EL (cell line): ENCODE measurements around the gene PER2.
"Not testable (repeated sequence)": the region's sequence is repeated elsewhere in the genome, so short reads cannot be mapped to it uniquely, and the experiment has no call there.

Experiments
- DNase-seq: peaks from one replicate; pipeline ENCODE4 v3.0.0-alpha.2; 2016

PER2 gene

DNA sequence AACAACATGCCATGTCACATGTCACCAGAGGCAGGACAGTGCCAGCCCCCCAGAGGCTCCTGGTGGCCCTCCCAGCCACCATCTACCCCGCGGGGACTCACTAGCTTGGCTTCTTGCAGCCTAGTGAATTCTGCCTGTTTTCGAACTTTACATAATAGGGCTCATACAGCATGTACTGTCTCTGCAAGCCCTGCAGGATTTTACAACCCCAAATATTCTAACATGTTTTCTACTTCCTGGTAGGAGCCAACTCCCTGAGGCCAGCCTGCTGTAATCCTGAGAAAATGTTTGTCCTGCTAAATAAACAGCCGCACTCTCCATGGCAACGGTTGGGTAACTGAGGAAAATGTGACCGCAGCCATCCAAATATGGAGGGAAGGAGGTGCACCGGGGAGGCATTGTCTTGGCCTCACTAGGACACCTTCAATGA is 2.7 kb downstream of the PER2 start:
- DNase-seq, result peak; percentile 91

DNA sequence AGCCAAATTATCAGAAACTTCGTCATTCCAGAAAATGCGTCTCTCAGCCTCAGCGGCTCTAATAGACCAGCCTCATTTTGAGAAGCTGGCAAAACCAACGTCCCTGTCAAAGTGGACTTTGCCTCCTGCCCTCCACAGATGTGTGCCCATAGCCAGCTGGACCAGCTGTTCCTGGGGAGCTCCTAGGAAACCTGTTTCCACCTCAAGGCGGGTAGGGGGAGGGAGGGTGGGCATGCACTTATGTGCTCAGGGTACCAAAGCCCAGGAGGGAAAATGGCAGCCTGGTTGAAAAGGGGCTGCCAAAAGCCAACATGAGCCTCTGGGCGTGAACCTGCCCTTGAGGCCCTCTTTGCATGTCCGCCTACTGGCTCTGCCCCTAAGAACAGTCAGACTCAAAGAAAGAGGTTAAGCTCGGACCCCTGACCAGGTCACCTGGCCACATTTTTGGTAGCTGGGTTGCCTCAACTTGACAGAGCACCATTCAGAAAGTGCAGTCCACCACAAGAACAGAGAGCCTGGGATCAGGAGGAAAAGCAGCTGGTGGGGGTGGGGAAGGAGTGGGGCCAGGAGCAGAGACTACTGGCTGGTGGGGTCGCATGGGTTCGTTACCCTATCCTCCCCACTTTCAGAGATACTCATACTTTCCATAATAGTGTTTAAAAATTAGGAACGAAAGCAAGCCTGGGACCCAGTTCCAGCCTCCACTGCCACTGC is 3.5 kb downstream of the PER2 start:
- no peak for DNase-seq

DNA sequence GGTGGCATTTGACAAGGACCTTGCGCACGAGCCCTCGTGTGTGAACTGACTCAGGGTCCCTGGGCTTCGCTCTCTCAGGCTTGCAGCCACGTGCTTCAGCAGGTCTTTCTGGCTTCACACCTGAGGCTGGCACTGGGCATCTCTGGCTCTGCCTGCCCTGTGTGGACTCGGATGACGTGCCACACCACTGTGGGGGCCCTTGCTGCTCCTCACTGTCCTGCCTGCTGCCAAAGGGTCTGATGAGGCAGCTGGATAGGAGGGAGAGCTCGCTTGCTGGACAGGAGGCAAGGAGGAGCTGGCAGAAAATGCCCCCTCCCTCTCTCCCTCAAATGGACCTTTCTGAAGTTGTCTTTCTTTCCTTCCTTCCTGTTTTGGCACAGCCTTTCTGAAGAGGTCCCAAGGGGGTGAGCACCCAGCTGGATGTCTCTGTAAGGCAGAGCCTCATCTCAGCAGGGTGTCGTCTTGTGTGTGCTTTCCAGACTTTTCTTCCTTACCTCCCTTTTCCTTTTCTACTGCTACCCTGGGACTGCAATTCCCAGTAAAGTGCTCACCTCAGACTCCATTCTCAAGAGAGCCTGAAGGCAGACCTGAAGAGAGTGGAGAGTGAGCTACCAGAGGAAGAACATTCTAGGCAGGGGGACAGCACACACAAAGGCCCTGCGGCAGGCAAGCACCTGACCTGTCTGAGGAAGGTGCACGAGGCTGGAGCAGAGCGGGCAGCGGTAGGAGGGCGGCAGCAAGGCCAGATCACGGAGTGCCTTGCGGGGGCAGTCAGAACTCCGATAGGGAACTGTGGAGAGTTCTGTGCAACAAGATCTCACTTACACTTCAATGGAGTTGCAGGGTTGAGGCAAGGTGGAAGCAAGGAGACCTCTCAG is 5.3 kb downstream of the PER2 start:
- no peak for DNase-seq

DNA sequence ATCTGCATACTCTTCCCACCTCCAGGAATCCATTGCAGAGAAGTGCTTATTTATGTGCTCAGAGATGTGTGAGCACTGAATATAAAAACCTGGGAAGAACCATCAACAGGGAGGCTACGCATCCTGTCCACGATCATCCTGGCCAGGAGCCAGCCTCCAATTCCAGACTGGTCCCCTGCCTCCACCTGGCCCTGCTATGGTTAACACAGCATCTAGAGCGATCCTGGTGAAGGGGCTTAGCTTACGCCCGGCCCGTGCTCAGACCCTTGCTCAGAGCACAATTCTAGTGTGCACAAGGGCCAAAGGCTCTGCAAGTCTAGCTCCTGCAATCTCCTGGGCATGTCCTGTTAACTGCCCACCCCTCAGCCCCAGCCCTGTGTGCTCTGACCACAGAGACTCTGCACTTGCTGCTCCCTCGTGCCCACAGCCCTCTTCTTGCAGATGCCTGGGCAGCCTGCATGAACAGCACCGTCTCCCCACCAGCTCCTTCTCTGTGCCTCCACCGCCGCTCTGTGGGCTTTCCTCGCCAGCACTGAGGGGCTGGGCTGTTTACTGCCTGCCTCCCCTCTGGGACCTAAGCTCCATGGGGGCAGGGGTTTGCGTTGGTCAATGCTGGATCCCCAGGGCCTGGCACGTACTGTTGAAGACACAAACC is 6.5 kb downstream of the PER2 start:
- no peak for DNase-seq

DNA sequence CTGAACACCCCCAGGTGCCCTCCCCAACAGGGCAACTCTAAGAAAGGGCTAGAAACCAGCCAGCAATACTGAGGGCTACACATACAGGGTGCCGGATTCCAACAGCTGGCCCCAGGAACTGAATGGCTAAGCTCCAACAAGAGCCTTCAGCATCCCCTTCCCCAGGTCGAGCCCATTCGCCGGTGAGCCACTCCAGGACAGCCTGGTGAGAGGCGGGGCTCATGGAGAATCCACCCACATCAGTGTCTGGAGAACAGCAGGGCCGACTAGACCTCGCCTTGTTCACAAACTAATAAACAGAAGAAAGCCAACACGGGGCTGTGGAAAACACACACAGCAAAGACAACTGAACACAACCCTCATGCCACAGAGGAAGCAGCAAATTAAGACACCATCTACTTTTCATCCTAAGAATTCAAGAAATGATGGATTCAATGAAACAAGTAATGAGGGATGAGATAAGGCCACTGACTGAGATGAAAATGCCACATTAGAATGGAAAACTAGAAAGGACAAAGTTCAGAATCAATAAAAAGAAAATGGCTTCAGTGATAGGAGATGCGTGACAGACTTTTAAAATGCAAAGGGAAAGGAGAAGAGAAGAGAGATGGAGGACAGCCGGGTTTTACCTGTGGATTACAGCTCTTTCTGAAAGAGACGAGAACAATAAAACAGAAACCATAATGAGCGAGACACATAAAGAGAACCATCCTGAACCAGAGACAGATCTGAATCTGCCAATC is 8.2 kb downstream of the PER2 start:
- no peak for DNase-seq

DNA sequence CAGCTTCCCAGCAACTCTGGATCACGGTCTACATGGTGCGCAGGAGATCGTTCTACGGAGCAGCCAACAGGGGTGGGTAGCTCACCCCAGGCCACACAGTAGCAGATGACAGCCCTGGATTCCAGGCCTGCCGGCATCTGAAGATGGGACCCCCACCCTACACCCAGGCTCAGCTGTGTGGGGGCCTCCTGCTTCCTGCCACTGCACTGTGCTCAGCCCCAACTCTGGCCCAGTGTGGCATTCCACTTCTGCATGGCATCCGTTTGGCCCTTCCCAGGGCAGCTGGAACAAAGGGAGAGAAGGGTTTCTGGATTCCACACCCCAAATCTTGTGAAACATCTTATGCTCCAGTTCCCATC is 9.1 kb downstream of the PER2 start:
- DNase-seq, result no peak

DNA sequence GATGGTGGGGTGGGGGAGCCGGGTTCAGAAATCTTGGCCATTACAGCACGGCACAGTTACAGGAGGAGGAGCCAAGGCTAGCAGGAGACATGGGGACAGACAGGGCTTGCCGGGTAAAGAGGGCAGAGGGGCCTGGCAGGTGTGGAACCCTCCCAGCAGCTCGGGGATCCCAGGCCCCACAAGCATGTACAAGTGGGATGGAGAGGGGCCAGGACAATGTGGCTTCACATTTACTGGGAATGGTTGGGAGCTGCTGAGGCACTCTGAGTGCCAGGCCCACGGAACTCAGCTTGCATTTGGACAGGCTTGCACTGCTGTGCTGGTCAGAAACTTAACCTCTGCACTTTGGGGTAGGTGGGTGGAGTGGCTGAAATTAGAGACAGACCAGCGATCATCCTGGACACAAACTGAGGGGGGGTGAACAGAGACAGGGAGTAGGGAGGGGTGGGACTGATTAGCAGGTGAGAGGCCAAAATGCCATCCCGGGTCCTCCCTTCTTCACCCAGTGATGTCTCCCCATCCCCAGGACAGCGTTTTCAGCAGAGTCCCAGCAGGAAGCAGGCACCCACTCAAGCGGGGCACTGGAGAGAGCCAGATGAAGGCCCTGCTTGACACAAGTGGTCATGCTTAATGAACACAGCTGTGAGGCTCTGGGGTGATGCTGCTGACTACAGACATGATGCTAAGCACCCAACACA is 9.6 kb downstream of the PER2 start:
- no peak for DNase-seq

DNA sequence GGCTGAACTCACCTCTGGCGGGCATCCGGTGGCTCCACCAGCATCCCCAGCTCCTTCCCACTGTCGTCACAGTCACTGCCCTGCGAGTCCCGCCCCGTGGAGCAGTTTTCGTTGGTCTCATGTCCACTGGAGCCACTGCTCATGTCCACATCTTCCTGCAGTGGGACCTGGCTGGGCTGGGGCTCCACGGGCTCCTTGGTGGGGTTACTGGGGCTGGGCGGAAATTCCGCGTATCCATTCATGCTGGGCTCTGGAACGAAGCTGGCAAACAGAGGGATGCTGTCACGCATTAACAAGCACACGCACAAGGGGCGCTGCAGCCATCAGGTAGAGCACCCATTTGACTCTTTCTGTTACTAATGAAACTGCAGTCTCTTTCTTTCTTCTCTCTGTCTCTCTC is 10.7 kb downstream of the PER2 start:
- no peak for DNase-seq

DNA sequence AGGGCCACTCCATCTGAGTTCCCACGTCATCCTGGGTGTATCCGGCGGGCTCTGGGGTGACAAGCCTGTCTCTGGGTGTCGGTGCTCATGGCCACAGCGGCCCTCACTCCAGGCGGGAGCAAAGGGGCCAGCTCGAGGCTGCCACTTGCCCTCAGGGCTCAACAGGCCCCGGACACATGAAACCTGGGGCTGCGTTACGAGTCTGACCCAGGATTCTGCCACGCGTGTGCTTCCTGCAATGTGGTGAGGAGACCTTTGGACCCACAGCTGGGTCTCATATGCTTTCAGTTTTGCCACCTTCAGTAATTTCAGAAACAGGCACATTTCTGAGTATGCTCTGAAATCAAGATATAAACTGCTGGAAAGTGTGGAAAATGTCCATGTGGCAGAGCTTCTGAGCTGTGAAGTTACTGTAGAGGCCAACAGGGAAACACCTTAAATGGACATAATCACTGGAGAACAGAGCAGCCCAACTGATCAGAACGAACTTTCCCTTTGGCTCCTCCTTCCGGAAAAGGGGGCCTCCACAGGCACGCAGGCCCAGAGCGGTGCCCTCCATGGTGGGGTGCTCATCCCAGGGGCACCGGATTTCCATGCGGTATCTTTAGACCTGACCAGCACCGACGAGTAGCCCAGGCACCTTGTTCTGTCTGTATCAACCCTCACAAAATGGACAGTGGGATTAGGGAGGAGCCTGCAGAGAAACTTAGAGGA is 14.1 kb downstream of the PER2 start:
- DNase-seq, result no peak

DNA sequence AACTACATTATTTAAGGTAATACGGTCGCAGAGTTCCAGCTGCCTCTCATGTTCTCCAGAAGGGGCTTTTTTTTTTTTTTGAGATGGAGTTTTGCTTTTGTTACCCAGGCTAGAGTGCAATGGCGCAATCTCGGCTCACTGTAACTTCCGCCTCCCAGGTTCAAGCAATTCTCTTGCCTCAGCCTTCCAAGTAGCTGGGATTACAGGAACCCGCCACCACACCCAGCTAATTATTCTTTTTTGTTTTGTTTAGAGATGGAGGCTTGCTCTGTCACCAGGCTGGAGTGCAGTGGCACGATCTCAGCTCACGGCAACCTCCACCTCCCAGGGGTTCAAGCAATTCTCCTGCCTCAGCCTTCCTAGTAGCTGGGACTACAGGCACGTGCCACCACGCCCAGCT is 15.0 kb downstream of the PER2 start:
- DNase-seq, result not testable (repeated sequence)

DNA sequence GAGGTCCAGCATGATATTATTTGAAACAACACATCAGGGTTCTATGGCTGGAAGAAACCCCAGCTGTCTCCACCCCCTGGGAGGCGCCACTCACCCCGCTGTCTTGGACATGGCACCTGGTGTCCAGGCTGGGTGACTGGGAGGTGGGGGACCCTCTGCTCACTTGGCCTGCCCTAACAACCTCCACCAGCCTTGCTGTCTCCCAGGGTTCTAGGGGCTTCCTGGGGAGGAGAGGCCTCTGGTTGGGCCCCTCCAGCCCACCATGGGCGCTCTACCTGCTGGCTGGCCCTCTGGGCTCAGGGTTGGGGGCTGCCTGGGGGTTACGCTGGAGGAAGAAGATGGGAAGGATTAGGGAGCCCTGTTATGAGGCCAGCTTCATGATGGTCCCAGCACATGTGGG is 16.3 kb downstream of the PER2 start:
- no peak for DNase-seq

DNA sequence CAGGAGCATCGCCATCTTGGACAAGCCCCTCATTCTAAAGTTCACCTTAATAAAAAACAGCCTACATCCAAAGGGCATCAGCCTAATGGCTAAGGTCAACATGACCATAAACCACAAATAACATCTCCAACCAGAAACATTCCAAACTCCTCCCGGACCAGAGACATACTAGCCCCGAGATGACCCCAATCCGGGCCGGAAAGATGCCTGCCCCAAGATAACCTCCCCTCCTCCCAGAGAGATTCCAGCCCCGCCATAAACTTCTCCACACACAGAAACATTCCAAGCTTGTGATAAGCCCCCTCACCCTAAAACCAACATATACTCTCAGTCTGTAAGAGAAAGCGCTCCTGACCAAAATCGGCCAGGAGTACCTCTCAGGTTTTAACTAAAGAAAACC is 16.7 kb downstream of the PER2 start:
- not testable (repeated sequence) for DNase-seq

DNA sequence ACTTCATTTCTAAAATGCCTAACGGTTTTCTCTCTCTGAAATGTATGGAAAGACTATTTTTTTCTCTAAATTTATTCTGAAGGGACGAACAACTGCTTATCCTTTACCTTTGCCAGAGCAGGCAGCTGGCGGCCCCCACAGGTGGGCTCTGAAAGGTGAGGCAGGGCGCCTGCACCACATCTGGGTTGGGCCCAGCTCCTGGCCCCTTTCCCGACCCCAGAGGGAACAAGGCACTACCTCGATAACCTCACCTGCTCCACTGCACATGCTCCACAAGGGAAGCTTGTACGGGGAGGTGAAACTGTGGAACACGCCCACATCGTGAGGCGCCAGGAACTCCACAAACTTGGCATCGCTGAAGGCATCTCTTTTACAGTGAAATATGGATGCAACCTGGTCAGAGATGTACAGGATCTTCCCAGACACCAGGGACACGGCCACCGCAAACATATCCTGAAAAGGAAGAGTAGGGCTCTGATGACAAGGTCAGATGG is 17.3 kb downstream of the PER2 start:
- DNase-seq, result no peak

DNA sequence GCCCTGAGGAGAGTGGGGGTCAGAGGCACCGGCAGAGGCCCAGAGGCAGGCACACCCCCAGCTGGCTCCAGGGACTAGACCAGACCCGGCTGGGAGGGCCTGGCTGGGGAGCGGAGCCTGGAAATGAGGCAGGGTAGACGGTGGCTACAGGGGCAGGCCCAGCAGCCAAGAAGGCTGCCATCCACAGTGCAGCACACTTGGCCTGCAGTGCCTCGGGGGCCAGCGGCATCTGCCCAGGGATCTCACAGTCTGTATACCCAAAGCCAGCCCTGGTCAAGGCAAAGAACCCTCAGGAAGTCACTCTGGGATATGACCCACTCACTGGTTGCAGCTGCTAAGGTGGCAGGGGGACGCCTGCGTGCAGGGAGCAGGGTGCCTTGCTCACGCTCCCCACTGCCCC is 17.8 kb downstream of the PER2 start:
- DNase-seq, result no peak

DNA sequence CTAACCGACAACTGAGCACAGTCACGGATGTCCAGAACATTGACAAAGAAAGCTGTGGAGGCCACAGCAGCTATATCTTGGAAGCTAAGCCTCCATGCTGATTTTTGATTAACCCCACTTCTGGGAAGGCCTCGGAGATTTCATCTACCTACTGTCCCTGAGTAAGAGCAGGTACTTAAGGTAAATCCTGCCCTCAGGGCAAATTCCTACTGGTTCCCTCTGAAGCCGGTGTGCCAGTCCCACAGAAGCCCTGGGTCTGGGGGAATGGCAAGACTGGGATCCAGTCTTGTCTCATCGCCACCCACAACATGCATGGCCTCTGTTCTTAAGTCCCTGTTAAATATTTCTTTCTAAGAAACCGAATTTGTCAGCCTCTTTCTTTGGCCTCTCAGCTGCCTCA is 18.7 kb downstream of the PER2 start:
- DNase-seq, result no peak

DNA sequence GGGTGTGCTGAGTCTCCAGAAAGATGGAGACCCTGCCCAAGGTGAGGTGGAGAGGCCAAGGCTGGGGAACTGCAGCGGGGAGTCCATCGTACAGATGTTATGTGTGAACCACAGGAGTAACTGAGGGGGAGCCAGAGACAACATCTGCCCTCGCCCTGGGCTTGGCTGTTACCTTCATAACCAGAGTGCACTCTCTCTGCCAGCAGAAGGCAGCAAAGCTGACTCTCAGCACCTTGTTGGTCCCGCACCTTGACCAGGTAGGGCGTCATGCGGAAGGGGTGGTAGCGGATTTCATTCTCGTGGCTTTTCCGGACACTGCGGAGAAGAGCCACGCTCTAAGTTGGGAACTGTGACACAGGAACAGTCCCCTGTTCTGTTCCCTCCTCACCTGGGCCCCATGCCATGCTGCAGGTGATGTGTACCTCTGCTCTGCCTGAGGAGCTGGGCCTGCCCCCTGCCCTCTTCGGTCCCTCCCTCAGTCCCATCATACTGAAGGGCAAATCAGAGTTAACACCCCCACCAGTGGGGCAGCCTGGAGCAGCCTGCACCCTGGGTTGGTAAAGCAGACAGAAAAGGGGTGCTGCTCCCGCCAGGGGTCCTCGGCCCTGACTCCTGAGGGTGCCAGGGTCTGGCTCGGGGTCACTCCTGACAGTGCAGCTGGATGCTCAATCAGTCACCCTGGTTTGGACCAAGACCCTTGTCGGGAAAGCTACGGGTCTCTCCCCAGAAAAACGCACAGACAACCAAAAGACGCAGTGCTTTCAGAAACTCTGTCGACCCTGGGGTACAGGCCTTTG is 20.3 kb downstream of the PER2 start:
- DNase-seq, result no peak

DNA sequence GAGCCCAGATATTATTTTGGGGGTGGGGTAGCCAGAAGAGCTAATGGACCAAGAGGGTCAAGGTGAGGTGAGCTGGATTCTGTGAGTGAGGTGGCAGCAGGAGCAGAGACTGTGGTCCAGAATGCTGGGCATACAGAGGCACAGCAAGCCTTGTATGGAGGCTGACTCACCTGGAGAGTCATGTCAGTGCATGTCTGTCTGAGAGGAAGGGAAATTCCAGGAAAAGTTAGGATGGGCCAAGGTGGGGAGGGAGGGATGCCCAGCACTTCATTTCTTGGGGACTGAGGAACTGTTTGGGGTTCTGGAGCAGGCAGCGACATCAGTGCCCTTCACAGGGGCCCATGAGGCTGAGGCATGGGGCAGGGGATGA is 21.1 kb downstream of the PER2 start:
- no peak for DNase-seq

DNA sequence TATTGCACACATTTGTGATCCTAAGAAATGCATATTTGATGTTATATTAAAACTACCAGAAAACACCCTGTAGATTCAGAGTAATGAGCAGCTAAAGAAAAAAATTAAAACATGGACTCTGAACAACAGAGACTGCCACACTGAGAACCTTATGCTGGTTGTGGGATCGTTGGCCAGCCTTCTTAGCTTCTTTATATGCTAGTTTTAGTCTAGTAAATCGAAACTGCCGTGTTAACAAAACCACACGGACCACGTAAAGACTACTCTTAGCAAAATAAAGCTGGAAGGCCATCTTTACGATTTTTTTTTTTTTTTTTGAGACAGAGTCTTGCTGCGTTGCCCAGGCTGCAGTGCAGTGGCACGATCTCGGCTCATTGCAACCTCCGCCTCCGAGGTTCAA is 22.8 kb downstream of the PER2 start:
- no peak for DNase-seq

DNA sequence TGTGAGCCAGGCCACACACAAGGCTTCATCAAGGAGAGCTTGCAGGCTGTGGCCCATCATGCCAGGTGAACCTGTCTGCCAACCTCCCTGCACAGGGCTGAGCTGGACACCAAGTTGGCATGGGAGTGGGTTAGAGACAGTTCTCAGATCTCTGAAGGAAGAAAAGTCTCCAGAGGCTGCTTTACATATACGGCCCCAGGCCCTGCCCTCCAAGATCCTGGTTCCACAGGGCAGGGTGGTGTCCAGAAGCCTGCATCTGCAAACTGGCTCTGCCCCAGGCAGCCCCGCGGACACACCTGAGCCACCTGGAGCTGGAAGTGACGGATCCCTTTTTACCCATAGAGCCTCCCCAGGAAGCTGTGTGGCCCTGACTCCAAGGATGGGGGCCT is 24.3 kb downstream of the PER2 start:
- DNase-seq, result no peak

DNA sequence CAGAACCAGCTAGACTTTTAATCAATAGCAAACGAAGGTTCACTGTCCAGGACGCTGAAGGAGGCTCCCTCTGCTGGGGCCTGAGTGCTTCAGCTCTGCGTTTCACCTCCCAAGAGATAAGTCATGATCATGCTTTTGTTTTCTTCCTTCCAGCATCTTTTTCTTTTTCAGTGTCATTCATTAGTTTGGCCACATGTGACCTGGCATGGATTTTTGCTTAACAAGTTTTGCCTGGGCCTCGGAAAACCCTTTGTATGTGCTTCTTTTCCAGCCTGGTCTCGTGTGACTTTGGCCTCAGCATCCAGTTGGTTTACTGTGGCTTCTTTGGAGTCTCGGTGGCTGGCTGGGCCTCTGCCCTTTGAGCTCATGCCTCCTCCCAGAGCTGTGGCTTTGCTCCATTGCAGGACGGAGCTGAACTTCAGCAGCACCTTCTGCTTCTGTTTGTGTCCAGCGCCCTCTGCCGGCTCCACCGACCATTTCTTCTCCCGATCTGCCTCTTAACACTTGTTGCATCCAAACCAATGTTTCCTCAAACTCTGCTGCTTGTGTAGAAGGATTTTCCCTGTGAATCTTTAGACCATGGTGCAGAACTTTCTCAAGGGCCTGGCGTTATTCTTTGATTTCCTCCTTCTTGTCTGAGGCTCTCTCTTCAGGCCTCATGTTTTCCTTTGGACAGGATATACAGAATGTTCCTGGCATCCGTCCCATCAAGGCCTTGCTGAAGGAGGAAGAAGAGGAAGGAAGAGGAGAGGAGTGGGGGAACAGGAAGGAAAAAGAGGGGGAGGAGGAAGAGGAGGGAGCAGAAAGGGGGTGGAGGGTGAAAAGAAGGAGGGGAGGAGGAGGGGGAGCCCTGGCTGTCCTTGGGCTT is 25.0 kb downstream of the PER2 start:
- peak; percentile 87 for DNase-seq
